ENCODE results near the gene ZFR2.

Gene ZFR2

DNA sequence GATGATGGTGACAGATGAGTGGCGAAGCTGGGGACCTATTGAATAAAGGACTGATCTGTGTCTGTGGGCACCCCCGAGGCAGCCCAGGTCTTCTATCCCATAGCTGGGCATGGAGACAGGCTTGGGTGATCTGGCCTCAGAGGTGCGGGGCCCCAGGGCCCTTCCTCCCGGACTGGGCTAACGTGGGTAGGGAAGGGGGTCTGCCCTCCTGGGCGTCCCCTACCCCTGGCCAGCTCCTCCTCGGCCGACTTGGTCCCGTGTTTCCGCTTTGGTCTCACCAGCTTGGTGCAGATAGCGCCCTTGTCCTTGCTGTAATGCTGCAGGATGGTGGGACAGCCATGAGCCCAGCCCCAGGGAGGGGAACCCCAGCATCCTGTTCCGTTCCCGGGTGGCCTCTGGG lies 85.9 kb downstream of the ZFR2 start:
- H3K4me3 ChIP-seq (ENCODE audit: control insufficient read depth, low read depth, low read length), result no peak overlapping the region
- TF ChIP-seq, protein P1, sequence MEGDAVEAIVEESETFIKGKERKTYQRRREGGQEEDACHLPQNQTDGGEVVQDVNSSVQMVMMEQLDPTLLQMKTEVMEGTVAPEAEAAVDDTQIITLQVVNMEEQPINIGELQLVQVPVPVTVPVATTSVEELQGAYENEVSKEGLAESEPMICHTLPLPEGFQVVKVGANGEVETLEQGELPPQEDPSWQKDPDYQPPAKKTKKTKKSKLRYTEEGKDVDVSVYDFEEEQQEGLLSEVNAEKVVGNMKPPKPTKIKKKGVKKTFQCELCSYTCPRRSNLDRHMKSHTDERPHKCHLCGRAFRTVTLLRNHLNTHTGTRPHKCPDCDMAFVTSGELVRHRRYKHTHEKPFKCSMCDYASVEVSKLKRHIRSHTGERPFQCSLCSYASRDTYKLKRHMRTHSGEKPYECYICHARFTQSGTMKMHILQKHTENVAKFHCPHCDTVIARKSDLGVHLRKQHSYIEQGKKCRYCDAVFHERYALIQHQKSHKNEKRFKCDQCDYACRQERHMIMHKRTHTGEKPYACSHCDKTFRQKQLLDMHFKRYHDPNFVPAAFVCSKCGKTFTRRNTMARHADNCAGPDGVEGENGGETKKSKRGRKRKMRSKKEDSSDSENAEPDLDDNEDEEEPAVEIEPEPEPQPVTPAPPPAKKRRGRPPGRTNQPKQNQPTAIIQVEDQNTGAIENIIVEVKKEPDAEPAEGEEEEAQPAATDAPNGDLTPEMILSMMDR (IDR thresholded peaks at IDR 0.05; ENCODE audit: control insufficient read depth, insufficient read depth, low read depth, low read length, missing control alignments), result no peak
- DNase-seq (ENCODE audit: low read depth), result no peak

DNA sequence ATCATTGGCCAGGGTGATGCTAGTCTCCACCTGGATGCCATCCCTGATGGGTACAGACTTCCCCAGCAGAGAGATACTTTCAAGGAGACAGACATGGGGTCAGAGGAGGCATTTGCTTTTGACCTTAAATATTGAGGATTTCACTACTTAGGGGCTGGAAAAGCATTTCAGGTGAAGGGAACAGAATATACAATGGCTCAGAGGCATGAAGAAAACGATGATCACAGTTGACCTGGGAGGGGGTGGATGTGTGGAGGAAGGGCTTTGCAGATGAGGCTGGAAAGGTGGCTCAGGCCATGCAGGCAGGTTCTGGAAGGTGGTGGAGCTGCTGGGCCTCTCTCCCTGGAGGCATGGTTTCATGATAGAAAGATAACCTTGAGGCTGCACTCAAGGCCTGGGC lies 86.5 kb downstream of the ZFR2 start:
- TF ChIP-seq, protein P1 (IDR thresholded peaks at IDR 0.05; ENCODE audit: control insufficient read depth, insufficient read depth, low read depth, low read length, missing control alignments), result no peak
- DNase-seq (ENCODE audit: low read depth), result no peak
- no peak overlapping the region for H3K4me3 ChIP-seq (ENCODE audit: control insufficient read depth, low read depth, low read length)

DNA sequence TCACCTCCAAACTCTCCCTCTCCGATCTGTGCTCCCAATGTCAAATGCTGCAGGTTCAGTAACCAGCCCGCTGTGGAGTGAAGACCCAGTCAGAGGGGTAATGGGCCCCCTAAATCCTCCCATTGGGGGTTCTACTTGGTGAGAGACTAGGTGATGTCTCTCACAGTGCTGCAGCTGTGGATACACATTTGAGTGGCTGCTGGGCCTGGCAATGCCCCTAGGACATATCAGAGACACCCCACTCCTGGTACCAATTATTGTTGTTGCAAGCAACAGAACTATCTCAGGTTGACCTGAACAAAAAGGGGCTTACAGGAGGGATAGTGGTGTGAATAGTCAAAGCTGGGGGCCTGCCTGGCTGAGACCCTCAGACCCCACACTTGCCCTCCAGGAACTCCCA lies 87.2 kb downstream of the ZFR2 start:
- H3K4me3 ChIP-seq (ENCODE audit: control insufficient read depth, low read depth, low read length), result no peak overlapping the region
- no peak for DNase-seq (ENCODE audit: low read depth)
- TF ChIP-seq, protein P1 (IDR thresholded peaks at IDR 0.05; ENCODE audit: control insufficient read depth, insufficient read depth, low read depth, low read length, missing control alignments), result no peak

DNA sequence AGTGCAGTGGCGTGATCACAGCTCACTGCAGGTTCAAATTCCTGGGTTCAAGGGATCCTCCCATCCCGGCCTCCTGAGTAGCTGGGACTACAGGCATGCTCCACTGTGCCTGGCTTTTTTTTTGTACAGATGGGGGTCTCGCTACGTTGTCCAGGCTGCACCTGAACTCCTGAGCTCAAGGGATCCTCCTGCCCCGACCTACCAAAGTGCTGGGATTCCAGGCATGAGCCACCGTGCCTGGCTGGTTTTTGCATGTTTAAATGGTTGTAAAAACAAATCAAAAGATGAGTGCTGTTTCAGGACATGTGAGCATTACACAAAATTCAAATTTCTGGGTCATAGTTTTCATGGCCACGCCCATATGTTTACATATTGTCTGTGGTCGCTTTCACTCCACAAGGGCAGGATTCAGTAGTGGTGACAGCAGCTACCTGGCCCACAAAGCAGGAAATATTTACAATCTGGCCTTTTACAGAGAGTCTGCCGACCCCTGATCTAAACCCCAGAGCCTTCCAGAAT lies 88.0 kb downstream of the ZFR2 start:
- TF ChIP-seq, protein P1 (IDR thresholded peaks at IDR 0.05; ENCODE audit: control insufficient read depth, insufficient read depth, low read depth, low read length, missing control alignments), result no peak
- no peak for DNase-seq (ENCODE audit: low read depth)
- no peak overlapping the region for H3K4me3 ChIP-seq (ENCODE audit: control insufficient read depth, low read depth, low read length)

DNA sequence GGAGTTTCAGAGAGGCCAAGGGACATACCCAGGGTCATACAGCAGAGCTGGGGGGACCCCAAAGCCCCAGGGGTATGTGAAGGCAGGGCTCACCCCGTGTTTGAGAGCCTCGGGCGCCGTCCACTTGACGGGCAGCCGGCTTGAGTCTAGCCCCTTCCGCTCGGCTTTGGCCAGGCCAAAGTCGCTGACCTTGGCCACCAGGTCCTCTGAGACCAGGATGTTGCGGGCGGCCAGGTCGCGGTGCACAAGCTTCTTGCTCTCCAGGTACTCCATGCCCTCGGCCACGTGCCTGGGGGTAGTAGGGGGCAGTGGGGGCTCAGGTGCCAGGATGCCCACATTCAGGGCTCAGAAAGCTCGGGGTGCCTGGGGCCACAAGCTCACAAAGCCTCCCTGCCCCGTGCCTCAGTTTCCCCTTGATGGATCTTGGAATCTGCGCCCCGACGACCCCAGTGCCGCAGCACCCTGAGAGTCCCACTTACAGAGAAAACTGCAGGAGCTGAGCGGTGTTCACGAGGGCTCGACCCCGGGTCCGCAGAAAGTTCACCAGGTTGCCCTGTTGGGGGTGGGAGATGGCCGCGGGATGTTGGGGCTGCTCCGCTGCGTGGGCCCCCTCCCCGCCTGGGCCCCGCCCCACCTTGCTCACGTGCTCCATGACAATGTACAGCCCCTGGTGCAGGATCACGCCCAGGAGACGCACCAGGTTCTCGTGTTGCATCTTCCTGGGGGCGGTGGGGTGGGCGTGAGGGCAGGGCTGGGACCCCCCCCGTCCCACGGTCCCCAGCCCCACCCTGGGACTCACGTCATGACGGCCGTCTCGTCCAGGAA lies 89.7 kb downstream of the ZFR2 start:
- TF ChIP-seq, protein P1 (IDR thresholded peaks at IDR 0.05; ENCODE audit: control insufficient read depth, insufficient read depth, low read depth, low read length, missing control alignments), result no peak
- no peak overlapping the region for H3K4me3 ChIP-seq (ENCODE audit: control insufficient read depth, low read depth, low read length)
- no peak for DNase-seq (ENCODE audit: low read depth)

DNA sequence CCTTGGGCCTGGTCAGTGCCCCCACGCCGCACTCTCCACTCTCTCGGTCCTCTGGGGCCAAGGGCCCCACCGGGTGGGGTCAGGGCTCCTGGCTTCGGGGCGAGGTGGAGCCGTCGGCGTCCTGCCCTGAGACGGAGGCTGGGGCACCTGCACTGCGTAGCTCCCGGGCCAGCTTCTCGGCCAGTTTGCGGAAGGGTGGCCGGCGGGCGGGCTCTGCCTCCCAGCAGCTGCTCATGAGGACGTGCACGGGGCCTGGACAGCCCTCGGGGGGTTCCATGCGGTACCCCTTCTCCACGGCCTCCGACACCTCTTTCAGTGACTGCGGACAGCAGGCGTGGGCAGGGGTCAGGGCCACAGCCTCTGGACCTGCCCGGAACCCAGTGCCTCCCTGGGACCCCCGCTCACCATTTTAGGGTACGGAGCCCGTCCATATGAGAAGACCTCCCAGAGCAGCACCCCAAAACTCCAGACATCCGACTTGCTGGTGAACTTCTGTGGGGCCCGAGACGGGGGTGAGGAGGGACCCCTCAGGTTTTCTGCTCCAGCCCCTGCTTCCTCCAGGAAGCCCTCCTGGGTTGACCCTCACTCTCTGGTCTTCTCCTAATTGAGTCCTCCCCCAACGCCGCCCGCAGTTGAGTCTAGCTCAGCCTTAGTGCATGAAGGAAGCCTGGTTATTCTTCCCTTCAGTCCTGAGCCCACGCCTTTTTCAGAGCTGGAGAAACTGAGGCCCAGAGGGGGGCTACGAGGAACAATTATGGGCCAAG lies 90.6 kb downstream of the ZFR2 start:
- H3K4me3 ChIP-seq (ENCODE audit: control insufficient read depth, low read depth, low read length), result no peak overlapping the region
- TF ChIP-seq, protein P1 (IDR thresholded peaks at IDR 0.05; ENCODE audit: control insufficient read depth, insufficient read depth, low read depth, low read length, missing control alignments), result no peak
- DNase-seq (ENCODE audit: low read depth), result no peak

All from AG09309 (cell line).